Lower leg skin (tissue), 3 donors: ENCODE measurements around the gene MAP4K1.

Source experiments
- POLR2A ChIP-seq, 2 donors: fragments of 450-650 bp; IDR thresholded peaks; one replicate each; pipeline ENCODE4 v1.6.1; 2016 to 2017; ENCODE audit warnings: antibody characterized with exemption in 2 of 2, mild to moderate bottlenecking in 1 of 2, moderate library complexity in 1 of 2
- TF ChIP-seq, protein P1 (sequence below), 3 donors: fragments of 450-650 bp; IDR thresholded peaks; one replicate each; pipeline ENCODE4 v1.5.1; 2016; ENCODE audit warnings: antibody characterized with exemption in 3 of 3, mild to moderate bottlenecking in 3 of 3, moderate library complexity in 2 of 3

DNA sequence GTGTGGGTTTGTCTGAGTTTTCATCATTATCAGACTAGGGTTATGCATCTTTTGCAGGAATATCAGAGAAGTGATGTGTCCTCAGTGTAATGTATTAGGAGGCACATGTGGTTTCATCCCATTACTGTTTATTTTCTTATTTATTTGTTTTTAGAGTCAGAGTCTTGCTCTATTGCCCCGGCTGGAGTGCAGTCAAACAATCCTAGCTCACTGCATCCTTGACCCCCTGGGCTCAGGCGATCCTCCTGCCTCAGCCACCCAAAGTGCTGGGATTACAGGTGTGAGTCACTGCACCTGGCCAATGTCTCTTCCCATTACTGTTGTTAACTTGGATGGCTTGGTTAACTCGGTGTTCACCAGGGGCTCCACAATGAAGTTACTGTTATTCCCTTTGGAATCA lies 67.4 kb downstream of the MAP4K1 start:
- TF ChIP-seq, protein P1, sequence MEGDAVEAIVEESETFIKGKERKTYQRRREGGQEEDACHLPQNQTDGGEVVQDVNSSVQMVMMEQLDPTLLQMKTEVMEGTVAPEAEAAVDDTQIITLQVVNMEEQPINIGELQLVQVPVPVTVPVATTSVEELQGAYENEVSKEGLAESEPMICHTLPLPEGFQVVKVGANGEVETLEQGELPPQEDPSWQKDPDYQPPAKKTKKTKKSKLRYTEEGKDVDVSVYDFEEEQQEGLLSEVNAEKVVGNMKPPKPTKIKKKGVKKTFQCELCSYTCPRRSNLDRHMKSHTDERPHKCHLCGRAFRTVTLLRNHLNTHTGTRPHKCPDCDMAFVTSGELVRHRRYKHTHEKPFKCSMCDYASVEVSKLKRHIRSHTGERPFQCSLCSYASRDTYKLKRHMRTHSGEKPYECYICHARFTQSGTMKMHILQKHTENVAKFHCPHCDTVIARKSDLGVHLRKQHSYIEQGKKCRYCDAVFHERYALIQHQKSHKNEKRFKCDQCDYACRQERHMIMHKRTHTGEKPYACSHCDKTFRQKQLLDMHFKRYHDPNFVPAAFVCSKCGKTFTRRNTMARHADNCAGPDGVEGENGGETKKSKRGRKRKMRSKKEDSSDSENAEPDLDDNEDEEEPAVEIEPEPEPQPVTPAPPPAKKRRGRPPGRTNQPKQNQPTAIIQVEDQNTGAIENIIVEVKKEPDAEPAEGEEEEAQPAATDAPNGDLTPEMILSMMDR (IDR thresholded peaks at IDR 0.05) = no peak
- TF ChIP-seq POLR2A (IDR thresholded peaks at IDR 0.05) = no peak
